Cardiac septum (tissue), 1 donor: ENCODE measurements around the gene AGAP5. TPM values are rescaled to one million over a fixed set of nuclear protein-coding genes. Genes with fewer than 3 reads are reported as not detected.
"Not testable (repeated sequence)": the region's sequence is repeated elsewhere in the genome, so short reads cannot be mapped to it uniquely, and the experiment has no call there.

Experiments used
- DNase-seq: peaks from one replicate; pipeline ENCODE4 v3.0.0-alpha.2; 2020; ENCODE audit warnings: low spot score
- intact Hi-C: fragments of 100-400 bp; cut with DNase I; formaldehyde crosslinking; loops from one replicate; pipeline ENCODE4 v1.14.0; 2022
- long read RNA-seq: library from polyadenylated mRNA; unstranded; transcript quantifications from one replicate; pipeline ENCODE4 v2.0.0, GENCODE V29; 2021
- total RNA-seq: library from RNA; stranded (reverse); fragmentation: NEBNext Ultra II Directional; extraction: Animal tissue kit (Norgen Biotek cat#: 25700); gene quantifications from one replicate; pipeline ENCODE4 v1.2.1, GENCODE V29; 2021
- donor health status: DM: no; HTN: no; CAD: no.

AGAP5 gene
- total RNA-seq: 5.2 TPM
- long read RNA-seq, partial matches to known transcripts: 0 of 1 reads
- long read RNA-seq, other reads (novel, unspliced or antisense): 0 of 1 reads

GRCh38 chr10:73697675-73698159 lies at the start of gene AGAP5:
TSS of gene AGAP5 (minus strand) at chr10:73698109. CDS start at chr10:73697755, 354 bp downstream.
- intact Hi-C loops, DNase-seq: not testable (repeated sequence)

DNA sequence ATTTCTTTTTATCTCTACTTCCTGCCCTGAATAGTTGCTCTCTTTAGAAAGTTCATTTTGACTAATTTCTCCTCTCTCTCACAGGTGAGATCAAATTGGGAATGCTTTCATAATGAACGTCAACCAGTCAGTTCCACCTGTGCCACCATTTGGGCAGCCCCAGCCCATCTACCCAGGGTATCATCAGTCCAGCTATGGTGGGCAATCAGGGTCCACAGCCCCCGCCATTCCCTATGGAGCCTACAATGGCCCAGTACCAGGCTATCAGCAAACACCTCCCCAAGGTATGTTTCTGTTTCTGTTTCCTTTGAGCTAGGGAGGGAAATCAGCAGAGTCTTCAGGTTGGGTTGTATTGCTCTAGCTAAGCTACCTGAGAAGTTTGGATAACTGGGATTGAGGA lies 48.8 kb upstream of the AGAP5 start:
- DNase-seq: no peak
- intact Hi-C loops: loop anchor here (5.0 kb wide), 1 partner anchor 36 kb away; the partner anchor contains the start of gene CHCHD1

DNA sequence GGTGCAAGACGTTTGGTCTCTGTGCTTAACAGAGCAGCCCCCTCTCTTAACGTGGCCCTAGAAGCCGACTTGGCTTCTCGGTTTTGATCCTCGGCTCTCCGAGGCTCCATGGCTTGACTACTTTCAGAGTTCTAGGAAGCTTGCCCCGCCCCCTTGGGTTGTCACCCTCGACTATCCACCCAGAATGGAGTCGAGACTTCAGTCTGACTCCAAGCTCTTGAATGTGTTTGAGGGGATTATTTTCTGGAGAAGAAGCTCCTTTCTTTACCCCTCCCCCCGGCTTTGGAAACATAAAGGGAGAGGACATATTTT lies 46.7 kb upstream of the AGAP5 start:
- intact Hi-C loops: no loop called here
- no peak for DNase-seq

DNA sequence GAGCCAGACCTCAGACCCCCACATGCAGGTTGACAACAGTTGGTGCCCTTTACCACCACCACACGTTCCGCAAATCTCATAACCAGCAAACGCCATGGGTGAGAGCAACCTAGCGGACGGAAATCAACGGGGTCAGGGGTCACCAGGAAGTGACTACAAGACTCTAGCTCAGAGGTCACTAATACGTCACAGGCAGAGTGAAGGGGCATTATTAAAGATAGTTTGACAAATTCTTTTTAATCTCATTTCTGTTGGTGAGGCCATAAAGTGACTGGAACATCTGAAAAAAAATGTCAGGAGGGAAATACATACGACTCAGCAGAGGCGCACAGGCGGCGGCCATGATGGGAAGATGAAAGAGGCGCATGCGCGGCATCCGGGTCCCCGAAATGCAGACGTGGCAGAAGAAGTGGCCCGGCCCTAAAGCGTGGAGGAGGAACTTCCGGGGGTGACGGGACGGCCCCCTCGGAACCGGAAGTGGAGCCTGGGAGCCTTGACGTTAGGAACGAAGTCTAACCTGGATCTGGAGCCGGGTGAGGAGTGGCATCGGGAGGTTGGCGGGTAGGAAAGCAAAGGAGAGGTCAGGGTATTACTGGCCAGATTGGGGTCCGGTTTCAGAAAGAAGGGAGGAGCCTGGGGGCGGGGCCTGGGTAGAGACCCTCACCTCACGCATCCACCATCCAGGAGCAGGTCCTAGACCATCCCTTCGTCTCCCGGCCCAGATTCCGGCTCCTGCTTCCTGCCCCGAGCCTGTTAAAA lies 46.2 kb upstream of the AGAP5 start, which contains the start of gene SEC24C:
SEC24C (plus strand) TSS at position 468 of the 759 bp plus-strand sequence. CDS start 2,461 bp downstream, outside the sequence.
- DNase-seq: peak; percentile 98
- intact Hi-C loops: no loop called here

DNA sequence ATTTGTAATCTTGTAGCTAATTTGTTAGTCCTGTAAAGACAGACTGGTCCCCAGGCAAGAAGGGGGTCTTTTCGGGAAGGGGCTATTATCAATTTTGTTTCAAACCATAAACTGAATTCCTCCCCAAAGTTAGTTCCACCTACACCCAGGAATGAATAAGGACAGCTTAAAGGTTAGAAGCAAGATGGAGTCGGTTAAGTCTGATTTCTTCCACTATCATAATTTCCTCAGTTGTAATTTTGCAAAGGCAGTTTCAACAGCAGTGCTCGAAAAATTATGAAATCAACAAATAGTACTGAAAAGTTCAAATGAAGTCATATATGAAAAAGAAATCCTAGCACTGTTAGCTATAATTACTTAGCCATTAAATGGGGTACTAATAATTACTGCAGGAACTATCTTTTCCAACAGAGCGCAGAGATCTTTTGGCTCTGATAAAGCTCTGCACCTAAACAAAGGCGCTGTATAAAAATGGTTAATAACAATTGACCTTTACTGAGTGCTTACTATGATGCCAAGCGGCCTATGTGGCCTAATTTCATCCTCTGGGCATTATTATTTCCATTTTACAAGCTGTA lies 45.5 kb upstream of the AGAP5 start:
- intact Hi-C loops: no loop called here
- DNase-seq: no peak

DNA sequence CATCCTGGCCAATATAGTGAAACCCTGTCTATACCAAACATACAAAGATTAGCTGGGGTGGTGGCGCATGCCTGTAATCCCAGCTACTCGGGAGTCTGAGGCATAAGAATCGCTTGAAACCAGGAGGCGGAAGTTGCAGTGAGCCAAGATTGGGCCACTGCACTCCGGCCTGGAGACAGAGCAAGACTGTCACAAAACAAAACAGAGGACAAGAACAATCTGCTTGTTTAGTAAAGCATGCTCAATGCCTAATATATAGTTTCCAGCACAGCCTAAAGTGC lies 44.5 kb upstream of the AGAP5 start:
- no peak for DNase-seq
- intact Hi-C loops: no loop called here

DNA sequence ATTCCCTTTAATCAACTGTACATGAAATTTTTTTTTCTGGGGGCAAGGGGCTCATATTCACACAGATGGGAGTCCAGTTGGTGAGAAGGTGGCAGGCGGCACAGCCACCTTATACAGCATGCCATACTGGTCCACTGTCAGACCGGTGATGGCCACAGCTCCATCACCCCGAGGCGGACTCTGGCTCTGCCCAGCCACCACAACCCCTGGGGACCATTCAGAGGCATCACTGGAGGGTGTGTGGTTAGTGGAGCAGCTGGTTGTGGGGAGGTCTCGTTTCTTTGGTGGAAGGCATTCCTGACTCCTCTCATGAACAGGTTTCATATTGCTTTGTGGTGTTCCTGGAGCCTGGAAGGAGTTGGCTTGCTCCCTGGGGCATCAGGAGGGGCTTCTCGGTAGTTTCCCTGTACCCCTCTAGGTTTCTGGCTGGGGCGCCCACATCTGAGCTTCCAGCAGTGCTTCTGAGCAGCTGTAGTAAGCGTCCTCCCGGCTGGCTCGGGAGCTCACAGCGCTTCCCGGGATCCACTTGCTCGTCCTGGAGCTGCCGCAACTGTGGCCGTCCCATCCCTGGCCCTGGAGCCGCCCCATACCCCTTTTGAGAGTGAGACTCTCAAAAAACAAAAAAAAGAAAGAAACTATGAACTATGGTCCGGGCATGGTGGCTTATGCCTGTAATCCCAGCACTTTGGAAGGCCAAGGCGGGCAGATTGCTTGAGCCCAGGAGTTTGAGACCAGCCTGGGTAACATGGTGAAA lies 42.8 kb upstream of the AGAP5 start:
- intact Hi-C loops, DNase-seq: not testable (repeated sequence)

- intact Hi-C loops: loop anchor here (5.0 kb wide), 1 partner anchor 88 kb away; no protein-coding TSS in a partner anchor
- DNase-seq: no peak
Observed at GRCh38 chr10:73734796-73735305, 36.9 kb upstream of the AGAP5 start.

DNA sequence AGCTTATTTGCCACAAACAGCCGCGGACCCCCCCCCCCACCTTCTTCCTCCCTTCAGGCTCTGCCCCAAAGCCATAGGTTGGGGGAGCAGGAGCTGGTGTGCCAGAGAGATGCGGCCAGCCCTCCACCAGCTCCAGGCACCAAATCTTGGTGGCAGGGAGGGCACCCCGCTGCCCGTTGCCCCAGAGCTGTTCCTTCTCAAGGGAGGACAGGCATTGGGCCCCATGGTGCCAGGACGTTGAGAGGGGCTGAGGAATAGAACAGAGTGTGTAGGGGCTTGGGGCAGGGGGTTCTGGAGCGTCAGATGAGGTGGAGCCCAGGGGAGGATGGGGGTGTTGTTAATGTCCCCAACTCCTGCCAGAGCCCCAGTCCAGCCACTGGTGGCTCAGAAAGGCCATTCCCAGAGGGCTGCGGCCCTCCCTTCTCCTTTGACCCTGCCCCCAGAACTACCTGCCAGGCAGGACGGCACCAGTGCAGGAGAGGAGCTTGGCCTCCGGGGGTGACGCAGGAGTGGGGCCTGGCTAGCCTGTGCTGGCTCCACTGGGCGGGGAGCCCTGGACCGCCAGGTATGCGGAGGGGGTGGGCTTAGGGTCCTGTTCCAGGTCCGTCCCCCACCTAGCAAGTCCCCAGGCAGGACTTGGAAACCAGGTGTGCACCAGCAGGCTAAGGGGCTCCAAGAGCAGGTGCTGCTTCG lies 36.3 kb upstream of the AGAP5 start:
- DNase-seq: no peak
- intact Hi-C loops: loop anchor here (5.0 kb wide), 1 partner anchor 87 kb away; no protein-coding TSS in a partner anchor

GRCh38 chr10:73732931-73733623 lies 35.2 kb upstream of the AGAP5 start:
- intact Hi-C loops: loop anchor here (5.0 kb wide), 1 partner anchor 86 kb away; no protein-coding TSS in a partner anchor
- no peak for DNase-seq

DNA sequence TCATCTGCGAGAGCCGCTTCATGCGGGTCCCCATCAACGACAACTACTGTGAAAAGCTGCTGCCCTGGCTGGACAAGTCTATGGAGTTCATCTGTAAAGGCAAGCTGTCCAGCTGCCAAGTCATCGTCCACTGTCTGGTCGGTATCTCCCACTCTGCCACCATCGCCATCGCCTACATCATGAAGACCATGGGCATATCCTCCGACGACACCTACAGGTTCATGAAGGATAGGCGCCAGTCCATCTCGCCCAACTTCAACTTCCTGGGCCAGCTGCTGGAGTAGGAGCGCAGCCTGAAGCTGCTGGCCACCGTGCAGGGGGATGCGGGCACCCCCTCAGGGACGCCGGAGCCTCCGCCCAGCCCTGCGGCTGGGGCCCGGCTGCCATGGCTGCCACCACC lies 34.5 kb upstream of the AGAP5 start:
- intact Hi-C loops: loop anchor here (5.0 kb wide), 1 partner anchor 85 kb away; no protein-coding TSS in a partner anchor
- no peak for DNase-seq

- no peak for DNase-seq
- intact Hi-C loops: loop anchor here (5.0 kb wide), 1 partner anchor 84 kb away; no protein-coding TSS in a partner anchor
Observed at GRCh38 chr10:73731588-73732375, 33.9 kb upstream of the AGAP5 start.

DNA sequence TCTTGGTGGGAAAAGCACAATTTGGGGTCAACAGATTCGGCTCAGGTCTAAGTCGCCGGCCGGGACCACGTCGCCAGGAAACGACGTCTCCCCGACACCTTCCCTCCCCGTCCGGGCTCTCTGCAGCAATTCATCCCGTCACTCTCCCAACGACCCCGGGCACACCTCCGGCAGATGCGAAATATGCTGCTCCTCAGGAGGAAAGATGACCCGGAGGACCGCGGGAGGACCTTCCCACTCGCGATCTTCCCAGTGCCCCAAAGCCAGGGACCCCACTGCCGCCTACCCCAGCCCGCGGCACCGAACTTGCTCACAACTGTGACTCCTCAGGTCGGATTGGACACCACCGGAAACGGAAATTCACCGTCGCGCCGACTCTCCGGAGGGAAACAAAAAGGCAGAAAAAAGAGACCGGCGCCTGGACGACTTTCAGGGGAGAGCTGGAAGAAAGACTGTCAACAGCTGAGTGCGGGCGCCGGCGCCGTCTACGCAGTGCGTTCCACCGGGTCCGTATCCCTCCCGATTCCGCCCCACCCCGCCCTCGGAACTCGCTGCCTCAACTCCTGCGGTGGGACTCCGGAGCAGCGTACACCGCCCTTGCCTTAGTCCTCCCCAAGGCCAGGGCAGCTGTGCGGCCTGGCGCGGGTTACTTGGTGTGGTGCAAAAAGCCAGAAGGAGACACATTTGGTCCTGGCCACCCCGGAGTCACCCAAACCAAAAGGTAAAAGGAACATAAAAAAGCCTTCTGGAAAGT lies 32.4 kb upstream of the AGAP5 start:
- DNase-seq: peak; percentile 97
- intact Hi-C loops: loop anchor here (5.0 kb wide), 1 partner anchor 83 kb away; no protein-coding TSS in a partner anchor

DNA sequence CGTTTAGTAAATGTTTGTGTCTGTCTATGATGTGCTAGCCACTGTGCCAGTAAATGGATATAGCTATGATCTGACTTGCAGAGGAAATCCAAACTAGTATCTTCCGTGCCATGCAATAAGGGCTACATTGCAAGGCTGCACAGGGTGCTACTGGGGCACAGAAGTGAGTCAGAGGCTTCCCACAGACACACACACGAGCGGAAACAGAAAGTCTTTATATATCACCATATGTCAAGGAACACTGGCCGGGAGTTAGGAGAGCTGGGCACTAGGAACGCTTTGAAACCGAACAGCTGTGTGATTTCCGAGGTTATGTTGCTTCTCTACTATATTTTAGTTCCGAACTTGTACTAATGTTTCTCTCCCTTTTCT lies 31.9 kb upstream of the AGAP5 start:
- not testable (repeated sequence) for DNase-seq
- intact Hi-C loops: loop anchor here (5.0 kb wide), 1 partner anchor 82 kb away; no protein-coding TSS in a partner anchor

GRCh38 chr10:73723516-73723915 lies 25.6 kb upstream of the AGAP5 start:
- DNase-seq: no peak
- intact Hi-C loops: no loop called here

- DNase-seq, intact Hi-C loops: not testable (repeated sequence)
Observed at GRCh38 chr10:73720561-73720960, 22.7 kb upstream of the AGAP5 start.

GRCh38 chr10:73717556-73717955 lies 19.6 kb upstream of the AGAP5 start:
- intact Hi-C loops: no loop called here
- no peak for DNase-seq
